ENCODE data around the gene PCDHA8.
"Not testable (repeated sequence)": the region's sequence is repeated elsewhere in the genome, so short reads cannot be mapped to it uniquely, and the experiment has no call there.

The PCDHA8 gene

GRCh38 chr5:140828362-140828737 is 12.6 kb upstream of the PCDHA8 start:
- H3K27me3 ChIP-seq (ENCODE audit: control insufficient read depth in 5 of 5, insufficient read depth in 4 of 5, low read length in 5 of 5): peaks cover 0 to 20% (median 3%) of the 10 kb centered on the region in 5 donors
- no peak overlapping the region for H3K9ac ChIP-seq (ENCODE audit: low read length in 5 of 5)
- H3K9me3 ChIP-seq (ENCODE audit: control insufficient read depth in 5 of 5, low read length in 5 of 5): peaks cover 2 to 29% (median 19%) of the 10 kb centered on the region in 5 donors
- H3K36me3 ChIP-seq (ENCODE audit: control insufficient read depth in 5 of 5, insufficient read depth in 5 of 5, low read length in 5 of 5): no peaks in the 10 kb centered on the region
- no peaks in the 10 kb centered on the region for H3K4me1 ChIP-seq (ENCODE audit: control insufficient read depth in 5 of 5, insufficient read depth in 5 of 5, low read length in 5 of 5)
- peak overlapping the region in 3 of 5 donors; percentile 5 to 48 (median 34) for H3K4me3 ChIP-seq (ENCODE audit: low read depth in 1 of 5, low read length in 5 of 5)
- no peak overlapping the region for H3K27ac ChIP-seq (ENCODE audit: low read depth, low read length)

- H3K36me3 ChIP-seq (ENCODE audit: control insufficient read depth in 5 of 5, insufficient read depth in 5 of 5, low read length in 5 of 5); H3K4me1 ChIP-seq (ENCODE audit: control insufficient read depth in 5 of 5, insufficient read depth in 5 of 5, low read length in 5 of 5); H3K27ac ChIP-seq (ENCODE audit: low read depth, low read length); H3K9ac ChIP-seq (ENCODE audit: low read length in 5 of 5): not testable (repeated sequence)
- peaks cover 2 to 26% (median 14%) of the 10 kb centered on the region in 5 donors for H3K9me3 ChIP-seq (ENCODE audit: control insufficient read depth in 5 of 5, low read length in 5 of 5)
- H3K4me3 ChIP-seq (ENCODE audit: low read depth in 1 of 5, low read length in 5 of 5): peak overlapping the region in 1 of 5 donors; percentile 22
- H3K27me3 ChIP-seq (ENCODE audit: control insufficient read depth in 5 of 5, insufficient read depth in 4 of 5, low read length in 5 of 5): peaks cover 0 to 14% (median 2%) of the 10 kb centered on the region in 5 donors
These were observed 11.2 kb upstream of the PCDHA8 start for GRCh38 chr5:140829511-140830501.

GRCh38 chr5:140833993-140834392 is 7.0 kb upstream of the PCDHA8 start, which contains the start of gene PCDHA7:
PCDHA7 (plus strand) TSS chr5:140834269; CDS start chr5:140834384, 115 bp downstream.
- Histone ChIP-seq H3K27me3 (ENCODE audit: control insufficient read depth in 5 of 5, insufficient read depth in 4 of 5, low read length in 5 of 5) (peaks cover 2 to 25% (median 7%) of the 10 kb centered on the region in 5 donors), H3K36me3 (ENCODE audit: control insufficient read depth in 5 of 5, insufficient read depth in 5 of 5, low read length in 5 of 5) (no peaks in the 10 kb centered on the region), H3K9me3 (ENCODE audit: control insufficient read depth in 5 of 5, low read length in 5 of 5) (peaks cover 2 to 28% (median 23%) of the 10 kb centered on the region in 5 donors), H3K4me3 (ENCODE audit: low read depth in 1 of 5, low read length in 5 of 5) (peak within 1 kb of the TSS; percentile 4 to 54 (median 34)), H3K4me1 (ENCODE audit: control insufficient read depth in 5 of 5, insufficient read depth in 5 of 5, low read length in 5 of 5) (no peaks in the 10 kb centered on the region), H3K9ac (ENCODE audit: low read length in 5 of 5) (no peak within 1 kb of the TSS), H3K27ac (ENCODE audit: low read depth, low read length) (no peak within 1 kb of the TSS)

- not testable (repeated sequence) for H3K4me1 ChIP-seq (ENCODE audit: control insufficient read depth in 5 of 5, insufficient read depth in 5 of 5, low read length in 5 of 5); H3K27ac ChIP-seq (ENCODE audit: low read depth, low read length); H3K36me3 ChIP-seq (ENCODE audit: control insufficient read depth in 5 of 5, insufficient read depth in 5 of 5, low read length in 5 of 5); H3K9ac ChIP-seq (ENCODE audit: low read length in 5 of 5)
- peaks cover 2 to 23% (median 7%) of the 10 kb centered on the region in 5 donors for H3K27me3 ChIP-seq (ENCODE audit: control insufficient read depth in 5 of 5, insufficient read depth in 4 of 5, low read length in 5 of 5)
- peak overlapping the region; percentile 4 to 54 (median 34) for H3K4me3 ChIP-seq (ENCODE audit: low read depth in 1 of 5, low read length in 5 of 5)
- peaks cover 2 to 25% (median 22%) of the 10 kb centered on the region in 5 donors for H3K9me3 ChIP-seq (ENCODE audit: control insufficient read depth in 5 of 5, low read length in 5 of 5)
These were observed 6.5 kb upstream of the PCDHA8 start for GRCh38 chr5:140834439-140835008.

GRCh38 chr5:140835622-140836510 is 5.1 kb upstream of the PCDHA8 start:
- Histone ChIP-seq H3K27ac (ENCODE audit: low read depth, low read length) (no peak overlapping the region), H3K4me3 (ENCODE audit: low read depth in 1 of 5, low read length in 5 of 5) (peak overlapping the region in 1 of 5 donors; percentile 34), H3K27me3 (ENCODE audit: control insufficient read depth in 5 of 5, insufficient read depth in 4 of 5, low read length in 5 of 5) (peaks cover 2 to 19% (median 7%) of the 10 kb centered on the region in 5 donors), H3K9ac (ENCODE audit: low read length in 5 of 5) (no peak overlapping the region), H3K4me1 (ENCODE audit: control insufficient read depth in 5 of 5, insufficient read depth in 5 of 5, low read length in 5 of 5) (no peaks in the 10 kb centered on the region), H3K36me3 (ENCODE audit: control insufficient read depth in 5 of 5, insufficient read depth in 5 of 5, low read length in 5 of 5) (no peaks in the 10 kb centered on the region), H3K9me3 (ENCODE audit: control insufficient read depth in 5 of 5, low read length in 5 of 5) (peaks cover 5 to 18% (median 14%) of the 10 kb centered on the region in 5 donors)

GRCh38 chr5:140842798-140843733 is 2.1 kb downstream of the PCDHA8 start:
- peaks cover 0 to 2% (median 0%) of the 10 kb centered on the region in 5 donors for H3K27me3 ChIP-seq (ENCODE audit: control insufficient read depth in 5 of 5, insufficient read depth in 4 of 5, low read length in 5 of 5)
- H3K9me3 ChIP-seq (ENCODE audit: control insufficient read depth in 5 of 5, low read length in 5 of 5): peaks cover 5 to 24% (median 13%) of the 10 kb centered on the region in 5 donors
- no peak overlapping the region for H3K9ac ChIP-seq (ENCODE audit: low read length in 5 of 5)
- no peak overlapping the region for H3K27ac ChIP-seq (ENCODE audit: low read depth, low read length)
- H3K4me1 ChIP-seq (ENCODE audit: control insufficient read depth in 5 of 5, insufficient read depth in 5 of 5, low read length in 5 of 5): no peaks in the 10 kb centered on the region
- H3K36me3 ChIP-seq (ENCODE audit: control insufficient read depth in 5 of 5, insufficient read depth in 5 of 5, low read length in 5 of 5): no peaks in the 10 kb centered on the region
- no peak overlapping the region for H3K4me3 ChIP-seq (ENCODE audit: low read depth in 1 of 5, low read length in 5 of 5)

GRCh38 chr5:140848139-140849102 is 7.4 kb downstream of the PCDHA8 start, which contains the start of gene PCDHA9:
PCDHA9 (plus strand) TSS chr5:140848382; CDS start chr5:140848496, 114 bp downstream.
- H3K27me3 ChIP-seq (ENCODE audit: control insufficient read depth in 5 of 5, insufficient read depth in 4 of 5, low read length in 5 of 5); H3K36me3 ChIP-seq (ENCODE audit: control insufficient read depth in 5 of 5, insufficient read depth in 5 of 5, low read length in 5 of 5); H3K9ac ChIP-seq (ENCODE audit: low read length in 5 of 5); H3K27ac ChIP-seq (ENCODE audit: low read depth, low read length); H3K4me1 ChIP-seq (ENCODE audit: control insufficient read depth in 5 of 5, insufficient read depth in 5 of 5, low read length in 5 of 5): not testable (repeated sequence)
- Histone ChIP-seq H3K4me3 (ENCODE audit: low read depth in 1 of 5, low read length in 5 of 5) (peak within 1 kb of the TSS in 1 of 5 donors; percentile 42), H3K9me3 (ENCODE audit: control insufficient read depth in 5 of 5, low read length in 5 of 5) (peaks cover under 1 to 19% (median 9%) of the 10 kb centered on the region in 5 donors)

- not testable (repeated sequence) for H3K36me3 ChIP-seq (ENCODE audit: control insufficient read depth in 5 of 5, insufficient read depth in 5 of 5, low read length in 5 of 5); H3K27me3 ChIP-seq (ENCODE audit: control insufficient read depth in 5 of 5, insufficient read depth in 4 of 5, low read length in 5 of 5); H3K9ac ChIP-seq (ENCODE audit: low read length in 5 of 5); H3K4me1 ChIP-seq (ENCODE audit: control insufficient read depth in 5 of 5, insufficient read depth in 5 of 5, low read length in 5 of 5); H3K27ac ChIP-seq (ENCODE audit: low read depth, low read length)
- peak overlapping the region in 1 of 5 donors; percentile 22 for H3K4me3 ChIP-seq (ENCODE audit: low read depth in 1 of 5, low read length in 5 of 5)
- peaks cover 0 to 17% (median 9%) of the 10 kb centered on the region in 5 donors for H3K9me3 ChIP-seq (ENCODE audit: control insufficient read depth in 5 of 5, low read length in 5 of 5)
These were observed 9.0 kb downstream of the PCDHA8 start for GRCh38 chr5:140849831-140850634.

All from subcutaneous abdominal adipose tissue (tissue), 5 donors.